ENCODE measurements around the gene NUMA1.

The NUMA1 gene

GRCh38 chr11:72061739-72062396 lies 18.5 kb downstream of the NUMA1 start:
- no peak for DNase-seq (ENCODE audit: low read depth in 3 of 3)

DNA sequence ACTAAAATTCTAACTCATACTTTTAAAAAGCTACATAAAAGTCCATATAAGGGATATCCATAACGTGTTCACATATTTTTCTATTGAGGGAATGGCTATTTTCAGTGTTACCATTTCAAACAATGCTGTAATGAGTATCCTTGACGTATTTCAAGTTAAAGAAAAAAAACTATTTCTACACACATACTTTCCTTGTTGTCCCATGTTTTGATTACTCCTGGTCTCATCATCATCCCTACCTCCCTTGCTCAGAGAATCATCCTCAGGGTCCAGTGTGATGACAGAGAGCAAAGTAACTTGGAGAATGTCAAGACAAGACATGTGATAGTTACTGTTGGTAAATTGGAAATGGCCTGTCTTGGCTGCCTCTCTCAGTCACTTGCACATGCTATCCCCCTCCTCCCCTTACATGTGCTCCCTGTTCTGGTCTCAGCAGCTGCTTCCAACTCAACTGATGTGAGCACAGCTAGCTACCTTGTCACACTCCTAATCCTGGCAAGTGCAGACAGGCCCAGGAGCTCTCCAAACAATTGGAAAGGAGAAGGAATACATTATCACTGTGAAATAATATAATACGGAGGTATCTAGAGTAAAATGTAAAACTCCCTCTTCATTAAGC lies 21.8 kb downstream of the NUMA1 start:
- no peak for DNase-seq (ENCODE audit: low read depth in 3 of 3)

DNA sequence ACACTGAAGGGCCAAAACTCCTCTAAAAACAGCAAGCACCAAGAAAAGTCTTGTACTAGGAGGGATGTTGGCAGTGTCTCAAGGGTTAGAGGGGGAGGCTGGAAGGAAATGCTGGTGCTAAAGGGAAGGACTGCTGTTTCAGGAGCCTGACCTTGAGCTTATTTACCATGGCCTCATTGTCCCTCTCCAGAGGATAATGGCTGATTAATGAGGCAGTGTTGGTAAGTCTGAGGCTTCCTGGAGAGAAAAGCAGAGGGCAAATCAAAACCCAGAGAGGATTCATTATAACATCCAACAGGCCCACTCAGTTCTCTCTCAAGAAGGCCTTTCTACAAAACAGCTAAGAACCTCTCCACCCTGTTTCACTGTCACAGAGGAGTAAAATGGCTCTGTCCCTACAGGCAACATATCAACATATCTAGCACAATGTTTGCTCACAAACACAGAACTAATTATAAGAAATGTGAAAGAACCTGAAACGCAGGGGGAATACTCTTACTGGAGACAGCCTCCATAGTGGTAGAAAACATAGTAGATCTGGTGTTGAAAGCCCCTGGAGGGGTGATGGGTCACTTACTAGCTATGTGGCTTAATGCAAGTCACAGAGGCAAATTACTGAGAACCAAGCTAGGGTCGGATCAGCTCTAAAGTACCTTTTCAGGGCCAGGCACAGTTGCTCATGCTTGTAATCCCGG lies 31.4 kb downstream of the NUMA1 start:
- no peak for DNase-seq (ENCODE audit: low read depth in 3 of 3)

GRCh38 chr11:72045849-72046248 lies 34.5 kb downstream of the NUMA1 start:
- no peak for DNase-seq (ENCODE audit: low read depth in 3 of 3)

- DNase-seq (ENCODE audit: low read depth in 3 of 3) = no peak
These were observed 38.1 kb downstream of the NUMA1 start for GRCh38 chr11:72042064-72042745.

GRCh38 chr11:72041364-72042063 lies 38.8 kb downstream of the NUMA1 start:
- DNase-seq (ENCODE audit: low read depth in 3 of 3) = peak in 2 of 3 experiments; percentile 13 to 24

GRCh38 chr11:72040491-72041363 lies 39.6 kb downstream of the NUMA1 start:
- peak; percentile 53 to 76 (median 54) for DNase-seq (ENCODE audit: low read depth in 3 of 3)

DNA sequence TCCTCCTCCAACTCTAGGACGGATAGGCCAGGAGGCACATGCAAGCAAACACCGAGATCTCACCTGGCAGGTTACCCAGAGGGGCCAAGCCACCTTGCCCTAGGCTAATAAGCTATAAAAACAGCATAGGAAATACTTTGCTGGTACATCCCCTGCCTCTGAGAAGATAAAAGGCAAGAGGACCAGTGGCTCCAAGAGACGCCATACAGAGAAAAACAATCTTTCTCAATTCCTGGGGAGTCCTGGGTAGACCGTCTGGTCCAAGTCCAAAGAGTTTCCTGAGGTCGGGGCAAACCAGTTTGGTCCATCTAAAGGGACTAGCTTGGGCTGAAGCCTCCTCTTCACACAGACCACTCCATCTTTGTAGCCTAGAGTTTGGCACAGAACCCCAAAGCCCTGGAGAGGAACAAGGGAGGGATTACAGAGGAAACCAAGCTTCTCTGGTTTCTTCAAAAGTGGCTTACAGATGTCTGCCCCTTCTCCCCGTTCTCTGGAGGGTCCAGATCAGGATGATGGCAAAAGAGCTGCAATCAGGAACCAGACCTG lies 40.4 kb downstream of the NUMA1 start:
- DNase-seq (ENCODE audit: low read depth in 3 of 3) = no peak

- no peak for DNase-seq (ENCODE audit: low read depth in 3 of 3)
These were observed 41.1 kb downstream of the NUMA1 start for GRCh38 chr11:72039031-72039855.

- DNase-seq (ENCODE audit: low read depth in 3 of 3) = no peak
These were observed 41.9 kb downstream of the NUMA1 start for GRCh38 chr11:72038491-72038890.

GRCh38 chr11:72037554-72038311 lies 42.6 kb downstream of the NUMA1 start:
- DNase-seq (ENCODE audit: low read depth in 3 of 3) = no peak

DNA sequence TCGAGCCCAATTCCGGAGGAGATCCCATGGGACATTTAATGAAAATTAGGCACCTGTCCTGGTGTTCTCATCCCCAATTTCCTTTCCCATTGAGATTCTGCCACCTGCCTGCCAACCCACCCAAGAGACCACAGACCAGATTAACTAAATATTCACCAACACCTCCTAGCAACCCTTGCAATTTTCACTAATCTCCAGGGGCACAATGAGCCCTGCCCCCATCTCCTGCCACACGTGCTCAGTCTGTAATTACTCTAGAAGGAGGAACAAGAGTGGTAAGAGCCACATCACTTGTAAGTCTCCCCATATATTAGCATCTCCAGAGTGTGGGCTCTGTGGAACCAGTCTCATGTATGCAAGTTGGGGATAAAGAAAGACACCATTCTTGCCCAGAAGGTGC lies 43.7 kb downstream of the NUMA1 start:
- DNase-seq (ENCODE audit: low read depth in 3 of 3) = no peak

DNA sequence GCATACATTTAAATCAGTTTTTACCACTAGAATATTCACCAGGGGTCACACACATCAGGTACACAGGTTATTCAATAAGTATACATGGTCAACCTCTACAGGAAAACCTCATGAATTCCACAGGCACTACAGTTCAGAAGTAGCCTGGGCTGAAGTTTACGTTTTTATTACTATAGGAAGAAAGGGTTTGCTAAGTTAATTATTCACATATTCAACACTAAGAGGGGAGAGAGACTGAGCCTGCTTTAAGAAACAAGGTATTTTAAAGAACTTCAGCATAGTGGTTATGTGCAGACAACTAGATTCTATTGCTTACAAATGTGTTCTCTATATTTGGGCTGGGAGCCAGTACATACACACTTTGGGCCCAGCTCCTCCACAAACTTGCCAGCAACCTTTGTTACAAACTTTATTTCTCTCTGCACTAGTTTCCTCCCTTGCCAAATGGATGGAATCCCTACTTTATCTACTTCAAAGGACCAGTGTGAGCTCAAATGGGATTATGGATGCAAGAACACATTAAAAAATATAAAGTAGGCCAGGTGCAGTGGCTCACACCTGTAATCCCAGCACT lies 49.8 kb downstream of the NUMA1 start:
- no peak for DNase-seq (ENCODE audit: low read depth in 3 of 3)

DNA sequence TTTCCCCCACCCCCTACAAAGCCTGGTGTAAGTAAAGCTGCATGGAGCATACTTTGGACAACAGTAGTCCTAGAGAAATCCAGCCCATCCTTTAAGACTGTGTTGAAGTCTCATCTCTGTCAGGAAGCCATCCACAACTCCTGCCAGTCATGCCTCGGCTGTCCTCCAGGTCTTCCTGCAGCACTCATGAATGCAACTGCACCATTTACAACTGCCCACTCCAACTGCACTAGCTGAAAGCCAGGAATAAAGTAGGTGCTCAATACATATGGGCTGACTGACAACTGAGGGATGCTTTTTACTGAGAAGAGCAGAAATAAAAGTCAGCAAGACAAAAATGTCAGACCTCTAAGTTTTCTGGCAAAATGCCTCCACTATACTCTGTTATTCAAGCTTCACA lies 54.3 kb downstream of the NUMA1 start:
- DNase-seq (ENCODE audit: low read depth in 3 of 3) = no peak

DNA sequence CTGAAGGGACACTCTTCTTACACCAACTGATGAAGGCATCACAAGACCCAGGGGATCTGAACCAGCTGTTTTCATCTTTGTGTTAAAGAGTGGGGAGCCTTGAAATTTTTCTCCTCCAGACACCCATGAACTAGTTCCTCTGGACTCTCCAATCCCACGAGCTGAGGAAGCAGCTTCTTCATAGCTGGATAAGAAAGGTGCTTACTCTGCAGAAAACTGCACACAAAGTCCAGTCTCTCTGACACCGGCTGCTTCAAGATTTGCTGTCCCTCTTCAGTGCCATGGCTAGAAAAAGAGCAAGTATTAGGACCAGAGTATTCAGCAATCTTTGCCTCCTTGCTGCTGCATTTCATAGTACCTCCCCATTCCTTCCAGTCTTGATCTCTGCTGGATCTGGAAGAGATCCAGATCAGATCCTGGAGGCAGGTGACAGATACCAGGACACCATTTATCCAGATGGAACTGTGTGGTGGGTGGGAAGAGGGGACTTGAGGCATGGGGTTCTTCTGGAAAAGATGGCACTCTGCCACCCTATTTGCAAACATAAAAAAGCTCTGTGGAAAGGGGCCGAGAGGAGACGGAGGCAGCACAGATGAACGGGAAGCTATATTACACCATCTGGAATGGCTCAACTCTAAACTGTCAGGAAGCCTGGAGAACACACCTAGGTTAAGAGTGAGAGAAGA lies 56.1 kb downstream of the NUMA1 start:
- DNase-seq (ENCODE audit: low read depth in 3 of 3) = no peak

DNA sequence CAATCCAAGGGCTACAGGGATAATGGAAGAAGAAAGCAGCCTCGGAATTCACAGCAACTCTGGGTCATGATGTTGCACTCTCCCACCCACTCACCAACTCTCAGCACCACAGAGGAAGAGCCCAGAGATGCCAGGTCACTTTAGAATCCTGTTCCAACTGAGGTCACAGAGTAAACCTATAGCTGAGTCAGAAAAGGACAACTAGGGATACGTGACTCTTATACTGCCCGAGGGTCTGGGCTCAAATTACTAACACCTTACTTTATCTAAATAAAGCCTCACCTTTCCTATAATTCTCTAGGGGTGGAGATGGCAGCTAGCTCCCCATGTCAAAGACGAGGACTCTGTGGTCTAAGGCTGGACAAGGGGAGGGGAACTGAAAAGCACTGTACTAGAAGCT lies 57.0 kb downstream of the NUMA1 start:
- DNase-seq (ENCODE audit: low read depth in 3 of 3) = no peak

DNA sequence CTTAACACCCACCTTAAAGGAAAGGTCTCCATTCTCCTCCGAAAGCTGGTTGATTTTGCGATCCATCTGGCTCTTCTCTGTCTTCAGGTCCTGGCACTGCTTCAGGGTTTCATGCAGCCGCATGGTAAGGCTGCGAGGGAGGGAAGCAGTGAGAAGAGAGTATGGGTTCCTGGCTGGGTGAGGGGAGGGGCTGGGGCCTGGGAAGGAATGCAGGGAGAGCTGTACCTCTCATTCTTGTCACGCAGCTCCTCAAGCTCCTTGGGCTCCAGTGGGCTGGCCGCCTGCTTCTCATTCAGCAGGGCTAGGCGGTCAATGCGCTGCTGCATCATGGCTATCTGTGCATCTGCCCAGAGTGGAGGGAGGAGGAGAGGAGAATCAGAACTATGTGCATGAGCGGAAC lies 62.2 kb downstream of the NUMA1 start:
- no peak for DNase-seq (ENCODE audit: low read depth in 3 of 3)

GRCh38 chr11:72015511-72016061 lies 64.8 kb downstream of the NUMA1 start:
- DNase-seq (ENCODE audit: low read depth in 3 of 3) = no peak

Measured in stimulated activated CD4-positive, alpha-beta T cell treated with anti-CD3 and anti-CD28 coated beads, TNF-alpha, amount 100 ng/mL, for 24 hours (primary cell).